CD4-positive, alpha-beta T cell (primary cell): ENCODE data around the gene SYT17. TPM values are rescaled to one million over a fixed set of nuclear protein-coding genes. Genes with fewer than 3 reads are reported as not detected.

Experiments used
- ATAC-seq: fragments of 200-7000 bp; cut with Tn5 transposase; one replicate; pipeline ENCODE4 v1.10.0; 2022; ENCODE audit warnings: mild to moderate bottlenecking; ENCODE audit not compliant: poor library complexity
- CTCF ChIA-PET: fragments of 350-600 bp; sonication (Branson Sonifier 250); formaldehyde crosslinking; loops from one replicate; lab custom pipeline; 2021; ENCODE audit warnings: antibody characterized with exemption, inconsistent platforms; lab: Charles Lee
- POLR2A ChIA-PET: fragments of 350-600 bp; sonication (Branson Sonifier 250); formaldehyde crosslinking; loops from one replicate; lab custom pipeline; 2021; ENCODE audit warnings: antibody characterized with exemption, inconsistent platforms; lab: Charles Lee
- DNase-seq, 14 experiments: peaks; one replicate each; pipeline ENCODE4 v3.0.0-alpha.2; 2013 to 2020; ENCODE audit warnings: mixed read lengths in 2 of 14
- H3K27ac ChIP-seq, 2 donors: one replicate each; pipeline versions ENCODE4 v1.5.1 to v1.7.0; 2013; ENCODE audit warnings: low read length in 2 of 2, low read depth in 1 of 2, mild to moderate bottlenecking in 1 of 2
- H3K27me3 ChIP-seq, 2 experiments: 1 replicate in 1 of 2; 2 replicates in 1 of 2; pipeline versions ENCODE4 v1.6.1 to v1.7.0; 2013; ENCODE audit warnings: low read length in 2 of 2, control low read depth in 1 of 2, mild to moderate bottlenecking in 1 of 2, moderate library complexity in 1 of 2; ENCODE audit not compliant: insufficient read depth in 2 of 2, control insufficient read depth in 1 of 2
- H3K36me3 ChIP-seq: one replicate; pipeline ENCODE4 v1.6.1; 2013; ENCODE audit warnings: low read length, control low read depth; ENCODE audit not compliant: insufficient read depth
- H3K4me1 ChIP-seq: one replicate; pipeline ENCODE4 v1.6.1; 2013; ENCODE audit warnings: low read length, control low read depth; ENCODE audit not compliant: insufficient read depth
- H3K4me3 ChIP-seq: one replicate; pipeline ENCODE4 v1.5.1; 2013; ENCODE audit warnings: mild to moderate bottlenecking, low read length, moderate library complexity
- H3K9me3 ChIP-seq, 2 experiments: 1 replicate in 1 of 2; 2 replicates in 1 of 2; pipeline versions ENCODE4 v1.6.1 to v1.7.0; 2013; ENCODE audit warnings: low read length in 2 of 2, mild to moderate bottlenecking in 2 of 2, control low read depth in 1 of 2, moderate library complexity in 1 of 2; ENCODE audit not compliant: control insufficient read depth in 1 of 2, insufficient read depth in 1 of 2
- H3K27ac Mint-ChIP-seq: one replicate; pipeline ENCODE4 v1.8.0; 2020; ENCODE audit warnings: mixed read lengths
- H3K27me3 Mint-ChIP-seq: one replicate; pipeline ENCODE4 v1.8.0; 2021; ENCODE audit warnings: mixed read lengths
- H3K36me3 Mint-ChIP-seq: one replicate; pipeline ENCODE4 v1.8.0; 2021; ENCODE audit warnings: low read depth, mixed read lengths
- H3K4me1 Mint-ChIP-seq: one replicate; pipeline ENCODE4 v1.8.0; 2021; ENCODE audit warnings: low read depth, mixed read lengths
- H3K4me3 Mint-ChIP-seq: one replicate; pipeline ENCODE4 v1.8.0; 2020; ENCODE audit warnings: mild to moderate bottlenecking, mixed read lengths
- H3K9me3 Mint-ChIP-seq: one replicate; pipeline ENCODE4 v1.8.0; 2020; ENCODE audit warnings: mixed read lengths
- CTCF ChIP-seq: fragments of 200-600 bp; IDR thresholded peaks from one replicate; pipeline ENCODE4 v1.8.0; 2022; ENCODE audit warnings: antibody characterized with exemption, mild to moderate bottlenecking
- intact Hi-C, 2 experiments: fragments of 100-400 bp; cut with DNase I in 1 of 2; cut with micrococcal nuclease in 1 of 2; formaldehyde crosslinking; loops; one replicate each; pipeline versions ENCODE4 v1.15.1 to v1.9.0; 2023 to 2025; cut with DNase I, micrococcal nuclease
- total RNA-seq, 174 experiments: library from RNA in 2 of 174; stranded (reverse) in 2 of 174; gene quantifications; one replicate each; pipeline ENCODE4 v1.2.3 and lab custom pipeline; 2021 to 2026

Gene SYT17
- total RNA-seq, 2 experiments from 2014 or later, result not detected

DNA sequence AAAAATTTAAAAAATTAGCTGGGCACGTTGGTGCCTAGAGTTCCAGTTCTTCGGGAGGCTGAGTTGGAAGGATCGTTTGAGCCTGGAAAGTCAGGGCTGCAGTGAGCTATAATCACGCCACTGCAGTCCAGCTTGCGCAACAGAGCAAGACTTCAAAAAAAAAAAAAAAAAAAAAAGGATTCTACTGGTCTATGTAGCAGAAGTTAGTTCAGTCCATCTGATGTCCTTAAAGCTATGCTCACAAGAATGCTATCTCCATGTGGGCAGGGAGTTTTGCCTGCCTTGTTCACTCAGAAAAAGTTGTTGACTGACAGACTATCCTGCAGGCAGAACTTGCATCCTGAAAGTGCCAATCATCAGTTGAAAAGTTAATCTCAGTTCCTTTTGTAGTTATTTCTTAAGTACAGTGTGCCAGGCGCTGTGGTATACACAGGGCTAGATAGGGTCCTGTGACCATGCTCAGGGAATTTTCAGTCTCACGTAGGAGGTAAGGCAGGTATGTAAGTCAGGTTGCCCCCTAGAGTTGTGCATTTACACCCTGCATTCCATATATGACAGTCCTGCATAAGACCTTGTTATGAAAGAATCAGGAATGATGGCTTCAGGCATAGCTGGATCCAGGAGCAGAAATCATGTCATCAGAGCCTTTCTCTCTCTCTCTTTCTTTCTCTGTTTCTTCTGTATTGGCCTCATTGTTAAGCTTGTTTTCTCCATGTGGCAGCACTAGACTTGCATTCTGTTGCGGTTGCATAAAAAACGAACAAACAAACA is 7.6 kb downstream of the SYT17 start:
- no peak for ATAC-seq
- Mint-ChIP-seq H3K27ac (no peak overlapping the region), H3K27me3 (peaks cover 40% of the 10 kb centered on the region), H3K36me3 (no peaks in the 10 kb centered on the region), H3K9me3 (no peaks in the 10 kb centered on the region), H3K4me1 (no peaks in the 10 kb centered on the region), H3K4me3 (no peak overlapping the region)
- no peaks in the 10 kb centered on the region for H3K4me1 ChIP-seq
- H3K9me3 ChIP-seq, result peaks cover 0 to 4% of the 10 kb centered on the region in 2 experiments
- no peak for DNase-seq
- H3K4me3 ChIP-seq, result no peak overlapping the region
- intact Hi-C loops, result no loop called here
- H3K36me3 ChIP-seq, result no peaks in the 10 kb centered on the region
- ChIA-PET POLR2A (no interaction called here), CTCF (no interaction called here)
- H3K27me3 ChIP-seq, result peaks cover 0 to 10% of the 10 kb centered on the region in 2 experiments
- TF ChIP-seq CTCF, result no peak
- no peak overlapping the region for H3K27ac ChIP-seq

GRCh38 chr16:19177111-19177739 is 9.2 kb downstream of the SYT17 start:
- Histone ChIP-seq H3K27ac (no peak overlapping the region), H3K4me1 (no peaks in the 10 kb centered on the region), H3K9me3 (peaks cover 0 to 4% of the 10 kb centered on the region in 2 experiments), H3K27me3 (peaks cover 0 to 6% of the 10 kb centered on the region in 2 experiments), H3K4me3 (no peak overlapping the region), H3K36me3 (no peaks in the 10 kb centered on the region)
- Mint-ChIP-seq H3K27ac (no peak overlapping the region), H3K36me3 (no peaks in the 10 kb centered on the region), H3K4me1 (no peaks in the 10 kb centered on the region), H3K9me3 (no peaks in the 10 kb centered on the region), H3K27me3 (peaks cover 33% of the 10 kb centered on the region), H3K4me3 (no peak overlapping the region)
- CTCF ChIA-PET, result no interaction called here
- intact Hi-C loops, result no loop called here
- ATAC-seq (no peak), DNase-seq (no peak)
- no peak for TF ChIP-seq CTCF
- POLR2A ChIA-PET, result no interaction called here

DNA sequence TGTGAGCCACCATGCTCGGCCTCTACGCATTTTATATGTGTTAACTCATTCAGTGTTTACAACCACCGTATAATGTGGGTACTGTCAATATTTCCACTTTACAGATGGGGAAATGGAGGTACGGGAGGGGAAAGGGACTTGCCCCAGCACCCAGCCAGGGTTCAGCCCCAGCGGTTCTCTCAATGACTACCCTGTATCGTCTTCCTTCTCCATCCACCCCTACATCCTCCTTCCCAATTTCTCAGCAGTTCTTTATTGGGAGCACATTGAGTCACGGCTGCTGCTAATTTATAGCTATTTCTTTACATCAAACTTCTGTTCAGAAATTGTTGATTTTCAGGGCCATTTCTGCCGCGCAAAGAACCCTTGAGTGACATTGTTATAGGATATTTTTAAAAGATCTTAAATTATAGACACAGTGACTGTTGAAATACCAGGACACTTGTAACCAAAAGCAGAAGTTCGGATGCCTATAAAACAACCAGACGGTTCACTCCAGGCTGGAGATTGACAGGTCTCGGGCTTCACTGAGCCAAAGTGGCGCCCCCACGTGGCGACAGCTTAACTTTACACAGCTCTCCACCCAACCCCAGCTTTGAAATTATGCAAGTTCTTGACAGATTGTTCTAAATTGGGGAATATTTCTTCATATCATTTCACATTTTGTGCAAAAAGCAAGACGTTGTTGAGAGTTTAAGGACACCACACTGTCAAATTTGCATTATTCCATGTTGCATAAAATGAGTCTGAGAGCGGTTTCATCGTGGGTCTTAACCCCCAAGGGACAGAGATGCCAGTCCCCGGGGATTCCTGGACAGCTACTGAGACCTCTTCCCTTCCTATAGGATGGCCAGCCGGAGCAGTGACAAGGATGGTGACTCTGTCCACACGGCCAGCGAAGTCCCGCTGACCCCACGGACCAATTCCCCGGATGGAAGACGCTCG is 11.8 kb downstream of the SYT17 start:
- H3K27me3 ChIP-seq, result no peaks in the 10 kb centered on the region
- no peak overlapping the region for H3K27ac ChIP-seq
- Mint-ChIP-seq H3K4me1 (no peaks in the 10 kb centered on the region), H3K36me3 (no peaks in the 10 kb centered on the region), H3K27ac (no peak overlapping the region), H3K27me3 (peaks cover 18% of the 10 kb centered on the region), H3K4me3 (no peak overlapping the region), H3K9me3 (no peaks in the 10 kb centered on the region)
- H3K4me3 ChIP-seq, result no peak overlapping the region
- no peak for TF ChIP-seq CTCF
- ChIA-PET CTCF (interaction anchor here (1.0 kb wide), 1 partner anchor 93 kb away, joined by 3 read pairs; no protein-coding TSS in a partner anchor), POLR2A (no interaction called here)
- ATAC-seq, result no peak
- intact Hi-C loops, result no loop called here
- no peaks in the 10 kb centered on the region for H3K9me3 ChIP-seq
- no peaks in the 10 kb centered on the region for H3K36me3 ChIP-seq
- DNase-seq, result peak in 4 of 14 experiments; percentile 23 to 69 (median 46)
- H3K4me1 ChIP-seq, result no peaks in the 10 kb centered on the region
